Upper lobe of right lung (tissue), 1 donor: Measurements from ENCODE around the gene FAM241B. TPM values are rescaled to one million over a fixed set of nuclear protein-coding genes. Genes with fewer than 3 reads are reported as not detected.

Source experiments
- ATAC-seq: fragments of 200-7000 bp; cut with Tn5 transposase; one replicate; pipeline ENCODE4 v1.9.1; 2020; ENCODE audit warnings: mild to moderate bottlenecking, moderate library complexity
- DNase-seq: peaks from one replicate; pipeline ENCODE4 v3.0.0-alpha.2; 2020
- H3K27ac ChIP-seq: fragments of 200-600 bp; one replicate; pipeline ENCODE4 v1.8.0; 2022
- H3K27me3 ChIP-seq: fragments of 200-600 bp; one replicate; pipeline ENCODE4 v1.8.0; 2022; ENCODE audit warnings: mild to moderate bottlenecking
- H3K36me3 ChIP-seq: fragments of 200-600 bp; one replicate; pipeline ENCODE4 v1.8.0; 2022
- H3K4me1 ChIP-seq: fragments of 200-600 bp; one replicate; pipeline ENCODE4 v1.8.0; 2022
- H3K4me3 ChIP-seq: fragments of 200-600 bp; one replicate; pipeline ENCODE4 v1.8.0; 2022; ENCODE audit warnings: mild to moderate bottlenecking
- H3K9me3 ChIP-seq: fragments of 200-600 bp; one replicate; pipeline ENCODE4 v1.8.0; 2022
- CTCF ChIP-seq: fragments of 200-600 bp; IDR thresholded peaks from one replicate; pipeline ENCODE4 v1.8.0; 2022; ENCODE audit warnings: antibody characterized with exemption
- intact Hi-C: fragments of 100-400 bp; cut with DNase I; formaldehyde crosslinking; loops from one replicate; pipeline ENCODE4 v1.11.0; 2022
- total RNA-seq: library from RNA; stranded (reverse); fragmentation: NEBNext Ultra II Directional; extraction: Animal tissue kit (Norgen Biotek cat#: 25700); gene quantifications from one replicate; pipeline ENCODE4 v1.2.1, GENCODE V29; 2021
- donor health status: DM: no; HTN: yes; CAD: no; lungs with severe emphysema.

Gene FAM241B
- total RNA-seq, 1 donor from 2014 or later: 5.2 TPM

GRCh38 chr10:69635428-69636272 lies 5.6 kb downstream of the FAM241B start:
- H3K27ac ChIP-seq: no peak overlapping the region
- H3K27me3 ChIP-seq: no peaks in the 10 kb centered on the region
- no peak for DNase-seq
- TF ChIP-seq CTCF: no peak
- intact Hi-C loops: loop anchor here (5.0 to 10.0 kb wide), 2 partner anchors 118 to 211 kb away; no protein-coding TSS in a partner anchor
- peaks cover under 1% of the 10 kb centered on the region for H3K4me1 ChIP-seq
- H3K4me3 ChIP-seq: no peak overlapping the region
- ATAC-seq: no peak
- no peaks in the 10 kb centered on the region for H3K9me3 ChIP-seq
- no peaks in the 10 kb centered on the region for H3K36me3 ChIP-seq

DNA sequence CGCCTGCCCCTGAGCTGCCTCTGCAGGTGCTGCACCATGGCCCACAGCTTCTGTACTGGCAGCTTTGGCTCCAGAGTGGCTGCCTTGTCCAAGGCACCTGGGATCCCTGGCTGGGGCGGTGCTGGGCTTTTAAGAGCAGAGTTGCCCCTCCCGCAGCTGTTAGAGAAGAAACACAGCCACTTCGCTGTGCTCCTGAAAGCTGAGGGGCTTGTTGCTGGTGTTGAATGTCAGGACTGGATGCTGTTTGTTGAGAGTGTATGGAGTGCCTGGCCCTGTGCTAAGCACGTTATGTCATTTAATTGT lies 6.2 kb downstream of the FAM241B start:
- no peaks in the 10 kb centered on the region for H3K36me3 ChIP-seq
- H3K4me3 ChIP-seq: no peak overlapping the region
- intact Hi-C loops: loop anchor here (5.0 to 10.0 kb wide), 2 partner anchors 119 to 211 kb away; no protein-coding TSS in a partner anchor
- H3K4me1 ChIP-seq: no peaks in the 10 kb centered on the region
- no peak overlapping the region for H3K27ac ChIP-seq
- H3K9me3 ChIP-seq: no peaks in the 10 kb centered on the region
- DNase-seq (no peak), ATAC-seq (no peak)
- no peak for TF ChIP-seq CTCF
- H3K27me3 ChIP-seq: no peaks in the 10 kb centered on the region

GRCh38 chr10:69636626-69637605 lies 6.9 kb downstream of the FAM241B start:
- ATAC-seq: peak; percentile 8
- no peak for TF ChIP-seq CTCF
- Histone ChIP-seq H3K4me3 (no peak overlapping the region), H3K9me3 (no peaks in the 10 kb centered on the region), H3K4me1 (no peaks in the 10 kb centered on the region), H3K27ac (no peak overlapping the region), H3K27me3 (no peaks in the 10 kb centered on the region), H3K36me3 (no peaks in the 10 kb centered on the region)
- DNase-seq: no peak
- intact Hi-C loops: loop anchor here (5.0 to 10.0 kb wide), 2 partner anchors 120 to 212 kb away; no protein-coding TSS in a partner anchor

GRCh38 chr10:69638642-69639041 lies 8.6 kb downstream of the FAM241B start:
- Histone ChIP-seq H3K4me1 (no peaks in the 10 kb centered on the region), H3K36me3 (no peaks in the 10 kb centered on the region), H3K27me3 (peaks cover 1% of the 10 kb centered on the region), H3K27ac (no peak overlapping the region), H3K4me3 (no peak overlapping the region), H3K9me3 (no peaks in the 10 kb centered on the region)
- no peak for TF ChIP-seq CTCF
- no peak for ATAC-seq
- DNase-seq: no peak
- intact Hi-C loops: loop anchor here (5.0 to 10.0 kb wide), 2 partner anchors 121 to 214 kb away; no protein-coding TSS in a partner anchor

DNA sequence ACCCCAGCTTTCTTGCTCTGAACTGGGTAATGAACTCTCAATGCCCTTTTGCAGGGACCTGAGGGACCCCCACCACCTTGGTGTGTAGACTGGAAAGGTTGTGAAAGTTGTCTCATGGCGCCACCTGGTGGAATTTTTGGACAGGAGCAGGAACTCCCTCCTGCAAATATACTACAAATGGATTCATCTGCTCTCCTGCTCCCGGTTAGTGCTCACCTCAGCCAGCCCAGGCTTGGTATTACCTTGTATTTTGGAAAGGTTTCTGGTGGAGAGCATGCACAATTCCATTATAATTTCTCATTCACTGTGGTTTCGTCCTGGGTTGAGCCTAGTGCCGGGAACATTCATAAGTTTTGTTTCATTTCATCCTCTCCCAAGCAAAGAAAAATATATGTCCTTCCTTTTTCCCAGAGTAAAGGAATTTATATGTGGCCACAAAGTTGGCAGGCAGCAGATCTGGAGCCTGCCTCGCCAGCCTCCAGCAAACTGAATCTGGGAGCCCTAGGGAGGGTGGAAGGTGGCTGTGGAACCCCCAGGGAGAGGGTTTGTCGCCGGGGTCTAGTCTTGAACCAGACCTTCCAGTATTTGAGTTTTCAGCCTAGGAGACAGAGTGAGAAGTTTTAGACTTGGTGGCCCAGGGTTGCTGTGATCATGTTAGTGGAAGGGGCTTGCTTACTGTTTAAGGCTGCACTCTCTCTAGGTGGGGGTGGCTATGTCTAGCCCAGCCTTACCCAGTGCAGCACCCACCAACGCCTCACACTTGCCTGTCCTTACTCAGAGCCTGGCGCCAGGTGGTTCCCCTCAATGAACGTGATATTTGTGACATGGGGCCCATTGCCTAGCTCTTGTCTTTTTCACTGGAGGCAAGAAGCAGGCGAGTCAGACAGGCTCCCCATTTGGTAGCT lies 9.5 kb downstream of the FAM241B start:
- peak; percentile 89 for TF ChIP-seq CTCF
- Histone ChIP-seq H3K4me1 (no peaks in the 10 kb centered on the region), H3K9me3 (no peaks in the 10 kb centered on the region), H3K36me3 (no peaks in the 10 kb centered on the region), H3K27ac (no peak overlapping the region), H3K27me3 (peaks cover 9% of the 10 kb centered on the region), H3K4me3 (no peak overlapping the region)
- peak; percentile 59 for ATAC-seq
- DNase-seq: peak; percentile 54
- intact Hi-C loops: loop anchor here (5.0 to 10.0 kb wide), 2 partner anchors 122 to 215 kb away; no protein-coding TSS in a partner anchor
